Measurements from ENCODE around the gene OR9A2. TPM values are rescaled to one million over a fixed set of nuclear protein-coding genes. Genes with fewer than 3 reads are reported as not detected.

The OR9A2 gene
- polyA plus RNA-seq, 1 experiment = not detected

DNA sequence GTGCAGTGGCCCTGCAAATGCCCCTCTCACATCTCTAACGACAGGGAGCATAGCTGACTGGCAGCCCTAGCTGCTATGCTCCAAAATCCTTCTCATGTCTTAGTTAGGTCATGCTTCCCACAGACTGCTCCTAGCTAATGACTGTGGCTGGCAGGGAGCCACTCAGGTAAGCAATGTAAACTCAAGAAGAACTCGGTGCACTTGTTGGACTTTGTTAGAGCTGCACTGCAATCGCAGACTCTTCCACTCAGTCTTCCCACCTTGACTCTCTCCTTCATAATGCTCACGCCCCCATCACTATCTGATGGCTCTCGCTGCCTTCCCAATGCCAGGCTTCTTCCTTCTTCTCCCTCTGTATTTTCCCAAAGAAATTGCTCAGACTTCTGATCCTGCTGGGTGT, 24.0 kb downstream of the OR9A2 start:
- ChIA-PET CTCF (interaction anchor here (0.6 to 12.7 kb wide), 24 partner anchors 8 to 520 kb away, joined by 3 to 406 read pairs (median 4); partner anchors contain the start of gene TAS2R40), POLR2A (no interaction called here)
- Histone ChIP-seq H3K4me3 (ENCODE audit: low read depth, low read length) (no peak overlapping the region), H3K27me3 (ENCODE audit: control insufficient read depth, insufficient read depth, low read length) (no peaks in the 10 kb centered on the region), H3K27ac (ENCODE audit: low read depth, low read length) (no peak overlapping the region), H3K9me3 (ENCODE audit: control insufficient read depth, insufficient read depth, low read length) (no peaks in the 10 kb centered on the region)
- DNase-seq (ENCODE audit: low read depth, low spot score) = no peak
- TF ChIP-seq, protein P1, sequence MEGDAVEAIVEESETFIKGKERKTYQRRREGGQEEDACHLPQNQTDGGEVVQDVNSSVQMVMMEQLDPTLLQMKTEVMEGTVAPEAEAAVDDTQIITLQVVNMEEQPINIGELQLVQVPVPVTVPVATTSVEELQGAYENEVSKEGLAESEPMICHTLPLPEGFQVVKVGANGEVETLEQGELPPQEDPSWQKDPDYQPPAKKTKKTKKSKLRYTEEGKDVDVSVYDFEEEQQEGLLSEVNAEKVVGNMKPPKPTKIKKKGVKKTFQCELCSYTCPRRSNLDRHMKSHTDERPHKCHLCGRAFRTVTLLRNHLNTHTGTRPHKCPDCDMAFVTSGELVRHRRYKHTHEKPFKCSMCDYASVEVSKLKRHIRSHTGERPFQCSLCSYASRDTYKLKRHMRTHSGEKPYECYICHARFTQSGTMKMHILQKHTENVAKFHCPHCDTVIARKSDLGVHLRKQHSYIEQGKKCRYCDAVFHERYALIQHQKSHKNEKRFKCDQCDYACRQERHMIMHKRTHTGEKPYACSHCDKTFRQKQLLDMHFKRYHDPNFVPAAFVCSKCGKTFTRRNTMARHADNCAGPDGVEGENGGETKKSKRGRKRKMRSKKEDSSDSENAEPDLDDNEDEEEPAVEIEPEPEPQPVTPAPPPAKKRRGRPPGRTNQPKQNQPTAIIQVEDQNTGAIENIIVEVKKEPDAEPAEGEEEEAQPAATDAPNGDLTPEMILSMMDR (IDR thresholded peaks at IDR 0.05; ENCODE audit: low read depth, low read length) = no peak

DNA sequence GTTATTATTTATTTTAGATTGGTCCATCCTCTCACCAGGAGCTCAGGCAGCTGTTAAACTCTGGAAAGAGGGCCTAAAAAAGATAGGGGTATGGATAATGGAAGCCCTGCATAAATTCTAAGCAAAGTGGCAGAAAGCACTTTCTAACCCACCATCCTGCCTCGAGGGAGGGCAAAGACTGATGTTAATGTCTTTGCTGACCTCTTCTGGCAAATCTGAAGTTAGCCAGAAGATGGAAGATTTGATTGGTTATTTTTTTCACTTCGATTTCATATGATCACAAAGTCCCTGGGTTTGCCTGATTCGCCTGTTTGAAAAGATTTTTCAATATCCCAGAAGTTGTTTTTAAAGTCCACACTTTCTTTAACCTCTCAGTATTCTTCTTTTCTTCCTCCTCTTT, 24.8 kb downstream of the OR9A2 start:
- Histone ChIP-seq H3K27ac (ENCODE audit: low read depth, low read length) (no peak overlapping the region), H3K9me3 (ENCODE audit: control insufficient read depth, insufficient read depth, low read length) (no peaks in the 10 kb centered on the region), H3K27me3 (ENCODE audit: control insufficient read depth, insufficient read depth, low read length) (no peaks in the 10 kb centered on the region), H3K4me3 (ENCODE audit: low read depth, low read length) (no peak overlapping the region)
- CTCF ChIA-PET = interaction anchor here (0.7 to 12.7 kb wide), 16 partner anchors 10 to 481 kb away, joined by 3 to 406 read pairs (median 4); partner anchors contain the start of gene TAS2R40
- DNase-seq (ENCODE audit: low read depth, low spot score) = no peak
- TF ChIP-seq, protein P1 (IDR thresholded peaks at IDR 0.05; ENCODE audit: low read depth, low read length) = no peak
- POLR2A ChIA-PET = no interaction called here

DNA sequence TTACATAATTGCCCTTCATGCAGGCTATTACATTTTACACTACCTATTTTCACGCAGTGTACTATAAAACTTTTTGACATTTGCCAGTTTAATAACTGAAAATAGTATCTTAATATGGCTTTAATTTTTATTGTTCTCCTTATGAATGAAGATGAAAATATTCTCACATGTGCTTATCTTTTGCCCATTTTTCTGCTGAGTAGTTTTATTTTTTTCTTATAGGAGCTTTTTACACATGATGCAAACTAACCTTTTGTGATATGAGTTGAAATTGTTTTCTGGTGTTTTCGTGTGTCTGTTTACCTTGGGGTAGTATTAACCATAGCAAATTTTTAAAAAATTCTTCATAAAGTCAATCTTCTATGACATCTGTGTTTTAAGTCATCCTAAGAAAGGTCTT, 26.3 kb downstream of the OR9A2 start:
- no peak overlapping the region for H3K27ac ChIP-seq (ENCODE audit: low read depth, low read length)
- CTCF ChIA-PET = interaction anchor here (1.0 to 12.7 kb wide), 4 partner anchors 9 to 417 kb away, joined by 3 to 406 read pairs (median 3); partner anchors contain the start of gene TAS2R40
- TF ChIP-seq, protein P1 (IDR thresholded peaks at IDR 0.05; ENCODE audit: low read depth, low read length) = no peak

DNA sequence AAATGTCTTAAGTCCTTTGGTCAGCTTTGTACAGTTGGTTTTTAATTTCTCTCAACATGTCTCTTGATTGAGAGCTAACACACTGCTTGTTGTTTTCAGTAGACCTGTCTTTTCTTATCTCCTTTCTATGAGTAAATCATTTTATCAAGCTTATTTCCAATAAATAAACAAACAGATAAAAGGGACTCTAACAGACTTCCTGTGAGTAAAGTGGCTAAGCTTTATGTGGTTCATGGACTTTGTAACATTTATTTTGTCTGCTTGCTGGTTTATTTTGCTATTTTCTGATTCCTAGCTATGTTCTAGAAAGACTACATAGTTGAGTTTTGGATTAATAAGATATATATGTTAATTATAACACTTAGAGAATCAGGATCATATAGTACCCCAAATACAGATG, 27.1 kb downstream of the OR9A2 start:
- ChIA-PET POLR2A (no interaction called here), CTCF (interaction anchor here (0.6 to 12.7 kb wide), 3 partner anchors 8 to 218 kb away, joined by 4 to 406 read pairs (median 10); partner anchors contain the start of gene TAS2R40)
- Histone ChIP-seq H3K27me3 (ENCODE audit: control insufficient read depth, insufficient read depth, low read length) (no peaks in the 10 kb centered on the region), H3K27ac (ENCODE audit: low read depth, low read length) (no peak overlapping the region), H3K9me3 (ENCODE audit: control insufficient read depth, insufficient read depth, low read length) (no peaks in the 10 kb centered on the region), H3K4me3 (ENCODE audit: low read depth, low read length) (no peak overlapping the region)
- TF ChIP-seq, protein P1 (IDR thresholded peaks at IDR 0.05; ENCODE audit: low read depth, low read length) = no peak
- no peak for DNase-seq (ENCODE audit: low read depth, low spot score)

More for the DNA sequence above, 26.3 kb downstream of the OR9A2 start:
- POLR2A ChIA-PET = no interaction called here
- Histone ChIP-seq H3K9me3 (ENCODE audit: control insufficient read depth, insufficient read depth, low read length) (no peaks in the 10 kb centered on the region), H3K4me3 (ENCODE audit: low read depth, low read length) (no peak overlapping the region), H3K27me3 (ENCODE audit: control insufficient read depth, insufficient read depth, low read length) (no peaks in the 10 kb centered on the region)
- no peak for DNase-seq (ENCODE audit: low read depth, low spot score)

DNA sequence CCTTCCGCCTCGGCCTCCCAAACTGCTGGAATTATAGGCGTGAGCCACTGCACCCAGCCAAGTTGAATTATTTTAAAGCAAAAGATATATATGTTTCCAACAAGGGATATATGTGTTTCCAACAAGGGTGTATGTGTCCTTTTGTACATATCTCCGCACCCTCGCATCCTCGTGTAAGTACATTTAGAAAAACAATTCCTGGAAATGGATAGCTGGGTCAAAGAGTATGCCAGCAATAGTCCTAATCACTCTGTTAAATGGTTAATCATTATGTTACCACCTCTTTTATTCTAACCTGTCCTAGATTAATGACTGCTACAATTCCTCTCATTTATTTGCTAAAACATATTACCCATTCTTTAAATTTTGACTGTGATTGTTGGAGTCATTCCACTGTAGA, 28.0 kb downstream of the OR9A2 start:
- Histone ChIP-seq H3K4me3 (ENCODE audit: low read depth, low read length) (no peak overlapping the region), H3K9me3 (ENCODE audit: control insufficient read depth, insufficient read depth, low read length) (no peaks in the 10 kb centered on the region), H3K27me3 (ENCODE audit: control insufficient read depth, insufficient read depth, low read length) (no peaks in the 10 kb centered on the region), H3K27ac (ENCODE audit: low read depth, low read length) (no peak overlapping the region)
- DNase-seq (ENCODE audit: low read depth, low spot score) = no peak
- TF ChIP-seq, protein P1 (IDR thresholded peaks at IDR 0.05; ENCODE audit: low read depth, low read length) = no peak
- POLR2A ChIA-PET = no interaction called here
- CTCF ChIA-PET = interaction anchor here (2.2 to 12.7 kb wide), 2 partner anchors 9 to 219 kb away, joined by 10 to 406 read pairs; partner anchors contain the start of gene TAS2R40
